Measurements from ENCODE around the gene SGMS1.

DNA sequence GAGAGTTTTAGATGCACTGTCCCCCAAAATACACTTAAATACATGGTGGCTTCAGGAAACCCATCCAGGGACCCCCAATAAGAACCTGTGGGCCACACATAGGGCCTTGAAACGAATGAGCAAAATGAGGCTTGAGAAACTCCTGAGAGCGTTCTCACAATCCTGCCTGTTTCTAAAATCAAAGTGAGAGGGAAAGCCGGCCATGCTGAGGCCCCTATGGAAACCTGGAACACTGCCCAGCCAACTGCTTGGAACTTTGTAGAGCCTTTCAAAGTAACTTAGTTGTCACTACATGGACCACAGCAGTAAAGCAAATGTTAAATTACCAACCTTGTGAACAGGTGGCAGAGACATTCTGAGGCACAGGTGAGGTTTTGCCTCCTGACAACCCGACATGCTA lies 13.4 kb downstream of the SGMS1 start:
- TF ChIP-seq CTCF (IDR thresholded peaks at IDR 0.05; ENCODE audit: insufficient read depth, low read depth, low read length) (no peak), EZH2 (IDR thresholded peaks at IDR 0.05; ENCODE audit: insufficient read depth, low read length) (no peak)
